ENCODE data around the gene NSD1. TPM values are rescaled to one million over a fixed set of nuclear protein-coding genes. Genes with fewer than 3 reads are reported as not detected.

NSD1 gene
- total and polyA plus RNA-seq, 2 of the 8 experiments (the other 6 are each of a cell fraction or from before 2014, with no cell fraction given) = 22.8 to 168 TPM

DNA sequence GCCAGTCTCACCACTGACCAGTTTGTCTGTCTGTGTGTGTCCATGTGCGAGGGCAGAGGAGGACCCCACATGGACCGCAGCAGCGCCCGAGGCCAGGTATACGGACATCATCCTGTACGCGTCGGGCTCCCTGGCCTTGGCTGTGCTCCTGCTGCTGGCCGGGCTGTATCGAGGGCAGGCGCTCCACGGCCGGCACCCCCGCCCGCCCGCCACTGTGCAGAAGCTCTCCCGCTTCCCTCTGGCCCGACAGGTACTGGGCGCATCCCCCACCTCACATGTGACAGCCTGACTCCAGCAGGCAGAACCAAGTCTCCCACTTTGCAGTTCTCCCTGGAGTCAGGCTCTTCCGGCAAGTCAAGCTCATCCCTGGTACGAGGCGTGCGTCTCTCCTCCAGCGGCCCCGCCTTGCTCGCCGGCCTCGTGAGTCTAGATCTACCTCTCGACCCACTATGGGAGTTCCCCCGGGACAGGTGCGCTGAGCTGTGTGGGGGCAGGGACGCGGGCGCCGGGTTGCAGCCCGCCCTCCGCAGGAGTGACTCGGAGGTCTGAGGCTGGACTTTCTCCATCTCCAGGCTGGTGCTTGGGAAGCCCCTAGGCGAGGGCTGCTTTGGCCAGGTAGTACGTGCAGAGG, 40.4 kb upstream of the NSD1 start:
- Histone ChIP-seq H3K14ac (ENCODE audit: insufficient read length) (no peak overlapping the region), H4K20me1 (replicated peaks in 1 of 2; ENCODE audit: control insufficient read depth in 1 of 2, insufficient read depth in 2 of 2, low read length in 2 of 2) (peaks cover 3 to 12% of the 10 kb centered on the region in 2 experiments), H3K56ac (replicated peaks; ENCODE audit: insufficient read length, low read depth, low read length) (no peak overlapping the region), H4K5ac (ENCODE audit: insufficient read length, low read depth, low read length) (no peak overlapping the region), H3K9me3 (ENCODE audit: insufficient read depth in 2 of 2, low read depth in 1 of 2, low read length in 1 of 2) (no peaks in the 10 kb centered on the region), H3K27ac (ENCODE audit: low read depth, low read length) (no peak overlapping the region), H3K4me1 (replicated peaks in 1 of 4; ENCODE audit: control insufficient read depth in 3 of 4, insufficient read depth in 4 of 4, low read length in 3 of 4) (peaks cover 0 to 5% (median under 1%) of the 10 kb centered on the region in 4 experiments; a peak in 3 of 7 replicates), H4K91ac (replicated peaks; ENCODE audit: insufficient read length, low read length) (no peak overlapping the region), H2AFZ (ENCODE audit: low read length) (no peak overlapping the region), H3K79me2 (ENCODE audit: control insufficient read depth in 1 of 2, insufficient read depth in 2 of 2, low read length in 2 of 2) (peaks cover 0 to 7% of the 10 kb centered on the region in 2 experiments; a peak in 1 of 4 replicates), H3K27me3 (replicated peaks in 1 of 4; ENCODE audit: control insufficient read depth in 3 of 4, extremely low read depth in 1 of 4, insufficient read depth in 3 of 4, low read length in 3 of 4) (no peaks in the 10 kb centered on the region; a peak in 1 of 7 replicates), H3K4me2 (ENCODE audit: insufficient read depth in 1 of 2, low read depth in 2 of 2, low read length in 2 of 2) (no peak overlapping the region), H3K79me1 (ENCODE audit: low read depth, low read length) (peaks cover 14% of the 10 kb centered on the region), H2BK15ac (ENCODE audit: low read length) (no peak overlapping the region), H3K18ac (ENCODE audit: extremely low read depth, low read length) (no peak overlapping the region), H3K9ac (replicated peaks in 1 of 4; ENCODE audit: extremely low read depth in 1 of 4, low read depth in 3 of 4, low read length in 3 of 4) (no peak overlapping the region), H2AK5ac (ENCODE audit: low read depth, low read length) (no peak overlapping the region), H3K23ac (ENCODE audit: insufficient read length) (no peak overlapping the region), H2BK5ac (ENCODE audit: low read depth, low read length) (no peak overlapping the region), H2BK120ac (replicated peaks; ENCODE audit: low read depth, low read length) (no peak overlapping the region), H2BK12ac (ENCODE audit: low read depth, low read length) (no peak overlapping the region), H2BK20ac (ENCODE audit: low read length) (no peak overlapping the region), H3K23me2 (ENCODE audit: low read depth, low read length) (0 out of 2 replicates have a peak, but pooled peaks cover 2% of the 10 kb centered on the region), H4K8ac (ENCODE audit: extremely low read depth, insufficient read depth, low read length) (no peak overlapping the region), H3K36me3 (ENCODE audit: control insufficient read depth in 2 of 4, insufficient read depth in 4 of 4, low read length in 3 of 4) (peaks cover 18 to 35% (median 26%) of the 10 kb centered on the region in 4 experiments; a peak in 7 of 8 replicates), H3K4me3 (ENCODE audit: extremely low read depth in 1 of 4, insufficient read depth in 2 of 4, low read depth in 3 of 4, low read length in 4 of 4) (no peak overlapping the region), H3K4ac (replicated peaks; ENCODE audit: insufficient read length, low read depth, low read length) (no peak overlapping the region)
- no peak for DNase-seq (ENCODE audit: low read depth in 1 of 2, low spot score in 2 of 2)
- WGBS, 2 experiments (ENCODE audit: extremely low coverage in 1 of 2, insufficient coverage in 1 of 2, insufficient read length in 1 of 2, insufficient replicate concordance in 2 of 2, low coverage in 1 of 2, low lambda C conversion rate in 2 of 2, missing lambda C conversion rate in 1 of 2) = 95% methylated on average over 40 of the region's 40 CpGs; no CpG with 5 or more reads in 1 of the 2 experiments
- POLR2A ChIA-PET (ENCODE audit: partially characterized antibody) = interaction anchor here (1.3 kb wide), 1 partner anchor 52 kb away, joined by 4 read pairs; no protein-coding TSS in a partner anchor
- TF ChIP-seq RAD21 (IDR thresholded peaks at IDR 0.05 in 1 of 2, conservative IDR thresholded peaks at IDR 0.05 in 1 of 2; ENCODE audit: low read depth in 2 of 2, low read length in 2 of 2) (no peak), CHD1 (IDR thresholded peaks at IDR 0.05; ENCODE audit: low read depth, low read length) (no peak), KDM1A (IDR thresholded peaks at IDR 0.05; ENCODE audit: borderline replicate concordance, low read length) (no peak), CBX5 (IDR thresholded peaks at IDR 0.05; ENCODE audit: low read depth, low read length) (no peak), ZNF274 (IDR thresholded peaks at IDR 0.05; ENCODE audit: borderline replicate concordance, extremely low read depth, low read length) (no peak)
- TF ChIP-seq, protein P1, sequence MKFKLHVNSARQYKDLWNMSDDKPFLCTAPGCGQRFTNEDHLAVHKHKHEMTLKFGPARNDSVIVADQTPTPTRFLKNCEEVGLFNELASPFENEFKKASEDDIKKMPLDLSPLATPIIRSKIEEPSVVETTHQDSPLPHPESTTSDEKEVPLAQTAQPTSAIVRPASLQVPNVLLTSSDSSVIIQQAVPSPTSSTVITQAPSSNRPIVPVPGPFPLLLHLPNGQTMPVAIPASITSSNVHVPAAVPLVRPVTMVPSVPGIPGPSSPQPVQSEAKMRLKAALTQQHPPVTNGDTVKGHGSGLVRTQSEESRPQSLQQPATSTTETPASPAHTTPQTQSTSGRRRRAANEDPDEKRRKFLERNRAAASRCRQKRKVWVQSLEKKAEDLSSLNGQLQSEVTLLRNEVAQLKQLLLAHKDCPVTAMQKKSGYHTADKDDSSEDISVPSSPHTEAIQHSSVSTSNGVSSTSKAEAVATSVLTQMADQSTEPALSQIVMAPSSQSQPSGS (IDR thresholded peaks at IDR 0.05; ENCODE audit: low read length) = no peak
- CTCF ChIA-PET (ENCODE audit: partially characterized antibody) = interaction anchor here (1.0 to 11.9 kb wide), 7 partner anchors 9 to 468 kb away, joined by 3 to 161 read pairs (median 3); no protein-coding TSS in a partner anchor
- no peak for FAIRE-seq
